GM10847 (cell line): ENCODE results near the gene SMCO3.

Experiments
- POLR2A ChIP-seq: IDR thresholded peaks from 2 replicates; pipeline ENCODE4 v1.6.1; 2011; ENCODE audit not compliant: insufficient read length; ENCODE audit errors: extremely low read depth

Gene SMCO3

DNA sequence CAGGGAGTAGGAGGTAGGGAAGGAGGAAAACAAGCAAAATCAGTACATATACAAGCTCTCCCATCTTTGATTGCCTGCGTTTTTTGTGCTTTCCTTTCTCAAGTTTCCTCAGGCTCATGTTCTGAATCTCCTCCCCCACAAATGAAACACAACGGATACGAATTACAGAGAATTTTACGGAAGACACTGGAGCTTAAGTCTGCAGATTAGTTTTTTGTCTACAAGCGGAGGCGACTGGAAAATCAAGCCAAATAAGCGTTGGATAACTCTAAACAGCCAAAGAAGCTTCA lies 11.3 kb downstream of the SMCO3 start:
- TF ChIP-seq POLR2A: no peak

DNA sequence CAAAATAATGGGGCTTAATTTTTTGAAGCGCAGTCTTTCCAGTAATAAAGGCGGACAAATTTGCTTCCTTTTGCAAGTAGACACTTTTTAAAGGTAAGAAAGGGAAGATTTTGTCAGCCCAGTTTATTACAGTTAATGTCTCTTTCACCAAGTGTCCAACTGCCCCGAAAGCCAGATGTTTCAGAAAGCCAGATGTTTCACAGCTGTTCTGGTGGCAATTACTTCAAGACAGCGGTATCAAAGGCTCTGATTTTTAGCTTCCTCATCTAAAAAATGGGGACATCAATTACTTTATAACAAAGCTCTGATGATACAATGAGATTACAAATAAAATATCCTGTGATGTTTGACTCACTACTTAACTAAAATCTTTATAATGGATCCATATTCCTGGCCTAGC lies 11.7 kb downstream of the SMCO3 start:
- TF ChIP-seq POLR2A: no peak

- no peak for TF ChIP-seq POLR2A
These were observed 18.9 kb downstream of the SMCO3 start for GRCh38 chr12:14795028-14795448.

- no peak for TF ChIP-seq POLR2A
These were observed 28.4 kb downstream of the SMCO3 start for GRCh38 chr12:14785568-14785967.

GRCh38 chr12:14784471-14784870 lies 29.5 kb downstream of the SMCO3 start:
- no peak for TF ChIP-seq POLR2A

DNA sequence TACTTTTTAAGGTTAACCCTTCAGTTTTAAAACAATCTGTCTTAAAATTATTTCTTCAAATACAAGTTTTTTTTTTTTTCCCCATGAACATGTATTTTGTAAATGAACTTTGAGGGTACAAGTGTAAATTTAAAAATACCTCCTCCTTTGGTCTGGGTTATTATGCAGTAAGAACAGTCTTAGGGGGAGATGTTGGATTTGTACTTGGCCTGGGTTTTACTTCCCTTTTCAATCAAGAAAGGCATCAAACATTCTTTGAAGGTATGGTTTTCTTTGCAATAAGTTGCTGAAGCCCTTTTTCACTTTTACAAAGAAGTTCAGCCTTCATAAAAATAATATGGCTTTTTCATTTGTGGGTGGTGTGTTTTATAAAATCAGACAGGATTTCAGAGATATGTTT lies 31.2 kb downstream of the SMCO3 start:
- TF ChIP-seq POLR2A: no peak

DNA sequence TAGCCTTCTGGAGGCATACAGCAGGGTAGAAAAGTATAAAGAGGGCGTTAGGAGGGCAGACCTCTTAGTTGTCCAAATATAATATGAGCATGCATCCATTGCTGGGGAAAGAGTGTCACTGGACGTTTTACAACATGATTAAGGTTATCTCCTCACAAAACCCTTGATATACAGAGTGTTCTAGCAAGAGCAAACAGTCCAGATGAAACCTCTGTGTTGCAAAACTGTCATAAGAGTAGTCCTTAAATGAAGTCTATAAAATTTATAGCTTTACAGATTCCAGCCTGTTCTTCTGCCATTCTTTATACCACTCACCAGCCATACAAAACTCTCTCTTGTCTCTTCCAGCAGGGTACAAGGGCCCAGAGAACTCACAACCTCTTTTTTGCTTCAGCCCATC lies 32.4 kb downstream of the SMCO3 start:
- TF ChIP-seq POLR2A: no peak

GRCh38 chr12:14780859-14781258 lies 33.1 kb downstream of the SMCO3 start:
- no peak for TF ChIP-seq POLR2A

GRCh38 chr12:14779834-14780233 lies 34.1 kb downstream of the SMCO3 start:
- TF ChIP-seq POLR2A: no peak

DNA sequence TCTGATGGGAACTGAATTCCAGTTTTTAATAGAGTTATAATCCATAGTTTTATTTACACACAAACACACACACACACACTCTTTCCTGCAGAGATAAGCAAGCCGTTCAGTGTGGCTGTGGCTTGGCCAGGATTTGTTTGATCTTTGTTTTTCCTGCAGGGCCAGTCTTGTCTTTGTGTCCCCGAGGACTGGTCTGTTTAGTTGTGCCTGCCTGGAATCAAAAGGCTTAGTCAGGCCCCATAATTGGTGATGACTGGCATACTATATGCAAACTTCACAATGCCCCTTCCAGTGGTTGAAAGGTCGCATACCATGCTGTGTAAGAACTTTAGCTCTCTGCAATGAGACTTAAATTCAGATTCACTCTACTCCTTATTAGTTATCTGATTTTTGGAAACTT lies 36.7 kb downstream of the SMCO3 start:
- no peak for TF ChIP-seq POLR2A

- TF ChIP-seq POLR2A: no peak
These were observed 37.6 kb downstream of the SMCO3 start for GRCh38 chr12:14776236-14776961.

DNA sequence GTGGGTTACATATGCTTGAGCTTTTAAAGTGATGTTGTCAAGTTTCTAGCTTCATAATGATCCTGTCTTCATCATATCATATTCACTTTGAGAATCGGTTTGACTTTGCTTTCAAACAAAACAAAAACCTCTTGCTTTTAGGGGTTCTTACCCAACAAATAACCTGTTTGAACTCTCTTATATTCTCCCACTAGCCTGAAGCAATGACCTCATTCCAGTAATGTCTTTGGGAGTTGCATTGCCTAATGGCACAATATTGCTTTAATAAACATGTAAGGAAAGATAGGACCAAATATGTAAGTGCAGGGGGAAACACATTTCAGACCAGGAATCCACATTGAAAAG lies 38.4 kb downstream of the SMCO3 start:
- no peak for TF ChIP-seq POLR2A

DNA sequence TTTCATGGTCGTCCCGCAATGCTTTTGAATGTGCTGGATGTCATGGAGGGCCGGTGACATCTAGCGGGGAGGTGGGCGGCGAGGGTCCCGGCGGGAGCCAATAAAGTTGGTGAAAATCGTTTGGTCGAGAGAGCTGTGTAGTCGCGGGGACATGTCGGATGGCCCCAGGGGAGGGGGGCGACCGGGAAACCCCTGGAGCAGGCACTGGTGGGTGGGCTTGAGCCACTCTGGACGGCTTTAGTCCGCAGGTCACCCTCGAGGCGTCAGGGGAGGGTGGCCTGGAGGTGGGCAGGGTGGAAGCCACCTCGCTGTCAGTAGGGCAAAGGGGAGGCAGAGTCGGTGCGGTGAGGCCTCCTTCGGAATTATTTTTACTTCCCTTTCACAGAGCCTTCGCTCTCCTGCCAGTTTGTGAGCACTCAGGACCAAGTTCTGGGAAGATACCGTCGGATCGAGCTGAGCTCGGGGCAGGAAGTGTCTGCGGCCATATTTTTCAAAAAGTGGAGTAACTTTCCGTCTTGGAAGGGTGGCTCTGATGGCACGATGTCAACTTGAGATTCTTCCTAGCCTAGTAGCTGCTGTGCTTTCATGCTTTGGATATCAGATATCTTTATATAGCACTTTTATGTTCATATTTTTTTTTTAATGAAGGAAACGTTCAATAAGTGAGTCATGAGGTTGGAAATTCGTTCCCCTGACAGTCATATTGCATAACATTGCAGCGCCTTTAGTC lies 38.9 kb downstream of the SMCO3 start:
- TF ChIP-seq POLR2A: no peak

DNA sequence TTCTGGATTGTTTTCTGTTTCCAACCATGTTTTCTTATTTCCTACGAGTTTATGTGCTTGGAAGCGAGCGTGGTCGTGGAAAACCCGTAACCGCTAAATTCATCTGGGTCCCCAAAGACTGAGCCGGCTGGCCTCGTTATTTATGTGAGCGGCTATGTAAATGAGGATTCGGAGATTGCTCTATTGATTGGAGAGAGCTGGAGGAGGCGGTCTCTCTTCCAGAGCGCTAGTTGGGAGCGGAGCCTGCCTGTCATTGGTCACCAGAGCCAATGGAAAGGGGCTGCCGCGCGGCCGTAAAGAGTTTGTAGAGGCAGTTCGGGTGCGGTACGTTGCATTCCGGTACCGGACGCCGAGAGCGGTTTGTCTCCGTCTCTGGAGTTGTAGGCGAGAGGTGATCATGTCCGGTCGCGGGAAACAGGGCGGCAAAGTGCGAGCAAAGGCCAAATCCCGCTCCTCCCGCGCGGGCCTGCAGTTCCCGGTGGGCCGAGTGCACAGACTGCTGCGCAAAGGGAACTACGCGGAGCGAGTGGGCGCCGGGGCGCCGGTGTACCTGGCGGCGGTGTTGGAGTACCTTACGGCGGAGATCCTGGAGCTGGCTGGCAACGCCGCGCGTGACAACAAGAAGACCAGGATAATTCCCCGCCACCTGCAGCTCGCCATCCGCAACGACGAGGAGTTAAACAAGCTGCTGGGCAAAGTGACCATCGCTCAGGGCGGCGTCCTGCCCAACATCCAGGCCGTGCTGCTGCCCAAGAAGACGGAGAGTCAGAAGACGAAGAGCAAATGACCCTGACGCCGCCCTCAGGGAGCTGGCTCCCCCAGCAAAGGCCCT lies 39.7 kb downstream of the SMCO3 start:
- TF ChIP-seq POLR2A: peak; percentile 85

DNA sequence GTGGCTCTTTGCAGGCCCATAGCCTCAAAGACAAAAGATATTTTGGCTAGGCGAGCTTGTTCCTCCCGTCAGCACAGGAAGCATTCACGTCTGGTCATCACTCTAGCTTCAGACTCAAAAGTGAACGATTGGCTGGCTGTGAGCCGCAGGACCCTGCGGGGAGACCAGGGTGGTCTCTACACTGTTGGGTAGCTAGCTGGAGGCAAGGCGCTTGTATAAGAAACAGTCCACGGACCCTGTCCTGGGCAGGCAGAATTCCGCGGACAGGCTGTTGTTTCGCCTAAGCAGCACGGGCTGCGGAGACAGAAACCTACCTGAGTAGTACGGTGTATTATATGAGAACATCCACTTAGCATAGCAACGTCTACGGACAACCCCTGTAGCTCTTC lies 40.3 kb downstream of the SMCO3 start:
- no peak for TF ChIP-seq POLR2A

DNA sequence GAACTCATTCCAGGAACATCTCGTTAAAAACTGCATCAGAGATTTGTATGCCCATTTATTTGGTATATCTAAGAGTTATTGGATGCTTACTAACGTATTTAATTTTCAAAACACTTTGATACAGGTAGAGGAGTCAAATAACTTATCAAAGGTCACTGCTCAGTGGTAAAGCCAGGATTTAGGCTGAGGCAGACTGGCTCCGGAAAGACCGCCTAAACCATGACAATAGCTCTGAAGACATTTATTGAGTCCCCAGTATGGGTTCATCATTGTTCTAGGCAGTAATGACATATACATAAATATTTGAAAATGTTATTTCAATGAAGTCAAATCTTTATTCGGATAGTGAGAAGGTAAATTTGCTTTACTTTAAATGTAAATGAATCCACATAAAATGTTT lies 41.0 kb downstream of the SMCO3 start:
- no peak for TF ChIP-seq POLR2A
